GM23338 (cell line): Measurements from ENCODE around the gene FAM241B. TPM values are rescaled to one million over a fixed set of nuclear protein-coding genes. Genes with fewer than 3 reads are reported as not detected.

Experiments used
- ATAC-seq: fragments of 200-7000 bp; cut with Tn5 transposase; 3 replicates; pipeline ENCODE4 v1.9.1; 2020
- DNase-seq: peaks from one replicate; pipeline ENCODE4 v3.0.0-alpha.2; 2015; ENCODE audit warnings: low spot score
- H2AFZ ChIP-seq: fragments of 200-600 bp; sonication (generic); 2 replicates; pipeline ENCODE4 v1.8.0; 2016; ENCODE audit warnings: antibody characterized with exemption, mild to moderate bottlenecking, moderate library complexity
- H3F3A ChIP-seq: fragments of 200-600 bp; sonication (generic); replicated peaks from 2 replicates; pipeline ENCODE4 v1.8.0; 2017; ENCODE audit warnings: antibody characterized with exemption, mixed run types, low read depth
- H3K27ac ChIP-seq: fragments of 200-600 bp; sonication (generic); 2 replicates; pipeline ENCODE4 v1.6.1; 2016; ENCODE audit warnings: low read depth
- H3K27me3 ChIP-seq: fragments of 200-600 bp; sonication (generic); 2 replicates; pipeline ENCODE4 v1.8.0; 2016; ENCODE audit warnings: mild to moderate bottlenecking, mixed run types, moderate library complexity; ENCODE audit not compliant: insufficient read depth
- H3K36me3 ChIP-seq: fragments of 200-600 bp; sonication (generic); 2 replicates; pipeline ENCODE4 v1.8.0; 2016; ENCODE audit warnings: mild to moderate bottlenecking; ENCODE audit not compliant: insufficient read depth
- H3K4me1 ChIP-seq: fragments of 200-600 bp; sonication (generic); 2 replicates; pipeline ENCODE4 v1.8.0; 2016; ENCODE audit warnings: mild to moderate bottlenecking, moderate library complexity; ENCODE audit not compliant: insufficient read depth
- H3K4me2 ChIP-seq: fragments of 200-600 bp; sonication (generic); 2 replicates; pipeline ENCODE4 v1.7.1; 2017; ENCODE audit warnings: mixed run types
- H3K4me3 ChIP-seq: fragments of 200-600 bp; sonication (generic); 2 replicates; pipeline ENCODE4 v1.6.1; 2016; ENCODE audit warnings: mixed run types
- H3K79me2 ChIP-seq: fragments of 200-600 bp; sonication (generic); replicated peaks from 2 replicates; pipeline ENCODE4 v1.8.0; 2017; ENCODE audit warnings: mild to moderate bottlenecking; ENCODE audit not compliant: insufficient read depth
- H3K9me2 ChIP-seq: fragments of 200-600 bp; sonication (generic); 2 replicates; pipeline ENCODE4 v1.8.0; 2017; ENCODE audit not compliant: insufficient read depth
- H4K20me1 ChIP-seq: fragments of 200-600 bp; sonication (generic); replicated peaks from 2 replicates; pipeline ENCODE4 v1.8.0; 2017; ENCODE audit warnings: mild to moderate bottlenecking; ENCODE audit not compliant: insufficient read depth
- H3K27ac Mint-ChIP-seq: 2 replicates; pipeline ENCODE4 v1.8.0; 2020; ENCODE audit warnings: inconsistent platforms, mild to moderate bottlenecking, moderate library complexity, mixed read lengths
- H3K27me3 Mint-ChIP-seq: 3 replicates; pipeline ENCODE4 v1.8.0; 2022; ENCODE audit warnings: low read depth, mild to moderate bottlenecking, moderate library complexity, mixed read lengths, inconsistent platforms; ENCODE audit not compliant: insufficient read depth, poor library complexity
- H3K36me3 Mint-ChIP-seq: 3 replicates; pipeline ENCODE4 v1.8.0; 2021; ENCODE audit warnings: low read depth, mild to moderate bottlenecking, inconsistent platforms, moderate library complexity, mixed read lengths
- H3K4me1 Mint-ChIP-seq: 3 replicates; pipeline ENCODE4 v1.8.0; 2020; ENCODE audit warnings: mild to moderate bottlenecking, inconsistent platforms, mixed read lengths
- H3K4me3 Mint-ChIP-seq: 3 replicates; pipeline ENCODE4 v1.8.0; 2021; ENCODE audit warnings: moderate library complexity, mild to moderate bottlenecking, inconsistent platforms, mixed read lengths
- H3K9me3 Mint-ChIP-seq: 3 replicates; pipeline ENCODE4 v1.8.0; 2020; ENCODE audit warnings: moderate library complexity, mild to moderate bottlenecking, inconsistent platforms, mixed read lengths
- CREB1 ChIP-seq: fragments of 250-450 bp; sonication (Bioruptor Pico); IDR thresholded peaks from 2 replicates; pipeline ENCODE4 v1.5.0; 2020; ENCODE audit warnings: low read depth, mild to moderate bottlenecking, moderate library complexity
- CTCF ChIP-seq, 2 experiments: fragments of 200-600 bp in 1 of 2; sonication (generic) in 1 of 2; conservative IDR thresholded peaks; 2 replicates each; pipeline versions ENCODE4 v1.5.1 to v1.6.1; 2016 to 2017; ENCODE audit warnings: antibody characterized with exemption in 2 of 2, low read depth in 2 of 2, mild to moderate bottlenecking in 2 of 2, moderate library complexity in 1 of 2
- EZH2 ChIP-seq: fragments of 200-600 bp; sonication (generic); IDR thresholded peaks from one replicate; pipeline ENCODE4 v1.8.0; 2017; ENCODE audit warnings: antibody characterized with exemption, mild to moderate bottlenecking, low read depth; ENCODE audit not compliant: unreplicated experiment
- EZH2phosphoT487 ChIP-seq: fragments of 200-600 bp; sonication (generic); IDR thresholded peaks from one replicate; pipeline ENCODE4 v1.8.1; 2018; ENCODE audit warnings: antibody characterized with exemption; ENCODE audit not compliant: unreplicated experiment
- JUNB ChIP-seq: IDR thresholded peaks from one replicate; pipeline ENCODE4 v1.6.1; 2016; ENCODE audit warnings: antibody characterized with exemption; ENCODE audit not compliant: unreplicated experiment
- NANOG ChIP-seq: IDR thresholded peaks from 2 replicates; pipeline ENCODE4 v1.6.1; 2016; ENCODE audit warnings: antibody characterized with exemption, borderline replicate concordance
- POLR2AphosphoS5 ChIP-seq: IDR thresholded peaks from 2 replicates; pipeline ENCODE4 v1.6.1; 2016; ENCODE audit warnings: antibody characterized with exemption, low read depth
- REST ChIP-seq: IDR thresholded peaks from one replicate; pipeline ENCODE4 v1.6.1; 2018; ENCODE audit warnings: antibody characterized with exemption; ENCODE audit not compliant: unreplicated experiment
- STAT1 ChIP-seq: IDR thresholded peaks from one replicate; pipeline ENCODE4 v1.6.1; 2016; ENCODE audit warnings: antibody characterized with exemption; ENCODE audit not compliant: unreplicated experiment
- ZNF114 ChIP-seq: fragments of 250-450 bp; sonication (Bioruptor Pico); IDR thresholded peaks from 2 replicates; pipeline ENCODE4 v1.5.0; 2020; ENCODE audit warnings: mild to moderate bottlenecking, moderate library complexity
- ZNF331 ChIP-seq: fragments of 250-450 bp; sonication (Bioruptor Pico); IDR thresholded peaks from 2 replicates; pipeline ENCODE4 v1.5.0; 2020; ENCODE audit warnings: low read depth, mild to moderate bottlenecking, moderate library complexity
- ZNF462 ChIP-seq: fragments of 250-450 bp; sonication (Bioruptor Pico); IDR thresholded peaks from 2 replicates; pipeline ENCODE4 v1.5.0; 2020; ENCODE audit warnings: mild to moderate bottlenecking, moderate library complexity
- polyA plus RNA-seq: library from polyadenylated mRNA; unstranded; fragments of >200 nt; fragmentation: Nextera tagmentation; extraction: Ambion mirVana; gene quantifications from 2 replicates; pipeline ENCODE4 v1.2.1, GENCODE V29; 2016
- total RNA-seq: library from RNA; depleted of rRNA; stranded (reverse); fragments of >200 nt; shearing (Covaris generic); gene quantifications from 2 replicates; pipeline ENCODE4 v1.2.3, GENCODE V29; 2014
- TF ChIP-seq, protein P1 (sequence below): IDR thresholded peaks from 2 replicates; pipeline ENCODE4 v1.6.1; 2016; ENCODE audit warnings: antibody characterized with exemption

The FAM241B gene
- total and polyA plus RNA-seq, 2 experiments from 2014 or later = 6.7 to 28.3 TPM

DNA sequence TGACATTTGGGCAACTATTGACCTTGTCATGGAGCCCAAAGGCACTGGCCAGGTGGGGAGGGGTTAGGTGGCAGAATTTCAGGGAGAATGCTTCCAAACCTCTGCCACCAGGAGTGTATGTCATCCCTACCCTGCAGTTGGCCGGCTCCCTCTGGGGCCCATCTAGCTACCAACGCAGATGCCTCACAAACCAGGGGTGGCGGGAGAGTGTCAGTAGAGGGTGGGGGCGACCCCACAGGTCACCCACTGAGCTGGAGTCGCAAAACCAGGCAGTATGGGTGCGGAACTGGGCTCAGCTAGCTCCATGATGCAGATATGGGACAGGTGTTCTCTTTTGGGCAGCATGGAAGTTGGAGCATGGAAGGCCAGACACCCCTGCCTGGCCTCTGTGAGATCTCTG, 51.4 kb downstream of the FAM241B start (continued):
- TF ChIP-seq NANOG (no peak), ZNF331 (CRISPR knock-in tag) (no peak), ZNF114 (CRISPR knock-in tag) (no peak), CREB1 (no peak)

GRCh38 chr10:69682955-69683474, 53.0 kb downstream of the FAM241B start:
- no peak overlapping the region; the same call in 1 of the 2 replicates for H2AFZ ChIP-seq
- no peak overlapping the region for H3K4me3 ChIP-seq
- no peaks in the 10 kb centered on the region for H3K79me2 ChIP-seq
- peaks cover 12% of the 10 kb centered on the region for H3K27me3 Mint-ChIP-seq
- H4K20me1 ChIP-seq = no peaks in the 10 kb centered on the region
- 0 out of 2 replicates have a peak, but pooled peaks cover 4% of the 10 kb centered on the region for H3K9me2 ChIP-seq
- H3K36me3 ChIP-seq = no peaks in the 10 kb centered on the region
- DNase-seq = no peak
- no peak overlapping the region for H3K4me3 Mint-ChIP-seq
- H3K9me3 Mint-ChIP-seq = no peaks in the 10 kb centered on the region; the same call in 2 of the 3 replicates
- no peaks in the 10 kb centered on the region for H3K36me3 Mint-ChIP-seq
- no peak overlapping the region for H3K4me2 ChIP-seq
- TF ChIP-seq ZNF331 (CRISPR knock-in tag) (no peak), NANOG (no peak), REST (no peak), ZNF462 (CRISPR knock-in tag) (no peak), STAT1 (no peak), EZH2phosphoT487 (no peak), POLR2AphosphoS5 (no peak), CTCF (conservative IDR thresholded peaks at IDR 0.05; ENCODE audit: low read depth in 2 of 2) (no peak), JUNB (no peak), ZNF114 (CRISPR knock-in tag) (no peak), EZH2 (no peak), CREB1 (no peak)
- TF ChIP-seq, protein P1, sequence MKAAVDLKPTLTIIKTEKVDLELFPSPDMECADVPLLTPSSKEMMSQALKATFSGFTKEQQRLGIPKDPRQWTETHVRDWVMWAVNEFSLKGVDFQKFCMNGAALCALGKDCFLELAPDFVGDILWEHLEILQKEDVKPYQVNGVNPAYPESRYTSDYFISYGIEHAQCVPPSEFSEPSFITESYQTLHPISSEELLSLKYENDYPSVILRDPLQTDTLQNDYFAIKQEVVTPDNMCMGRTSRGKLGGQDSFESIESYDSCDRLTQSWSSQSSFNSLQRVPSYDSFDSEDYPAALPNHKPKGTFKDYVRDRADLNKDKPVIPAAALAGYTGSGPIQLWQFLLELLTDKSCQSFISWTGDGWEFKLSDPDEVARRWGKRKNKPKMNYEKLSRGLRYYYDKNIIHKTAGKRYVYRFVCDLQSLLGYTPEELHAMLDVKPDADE = no peak
- no peak overlapping the region for H3K27ac ChIP-seq
- peaks cover 10% of the 10 kb centered on the region; the same call in 2 of the 3 replicates for H3K4me1 Mint-ChIP-seq
- H3K4me1 ChIP-seq = no peaks in the 10 kb centered on the region
- H3F3A ChIP-seq = no peaks in the 10 kb centered on the region
- no peak for ATAC-seq
- H3K27ac Mint-ChIP-seq = no peak overlapping the region
- H3K27me3 ChIP-seq = no peaks in the 10 kb centered on the region
